GM19035 (cell line): Measurements from ENCODE around the gene PLXNB3.
"Not testable (repeated sequence)": the region's sequence is repeated elsewhere in the genome, so short reads cannot be mapped to it uniquely, and the experiment has no call there.

Experiments
- ATAC-seq: cut with Tn5 transposase; IDR thresholded peaks from one replicate; pipeline ENCODE4 v1.9.1; 2021; ENCODE audit not compliant: unreplicated experiment

The PLXNB3 gene

DNA sequence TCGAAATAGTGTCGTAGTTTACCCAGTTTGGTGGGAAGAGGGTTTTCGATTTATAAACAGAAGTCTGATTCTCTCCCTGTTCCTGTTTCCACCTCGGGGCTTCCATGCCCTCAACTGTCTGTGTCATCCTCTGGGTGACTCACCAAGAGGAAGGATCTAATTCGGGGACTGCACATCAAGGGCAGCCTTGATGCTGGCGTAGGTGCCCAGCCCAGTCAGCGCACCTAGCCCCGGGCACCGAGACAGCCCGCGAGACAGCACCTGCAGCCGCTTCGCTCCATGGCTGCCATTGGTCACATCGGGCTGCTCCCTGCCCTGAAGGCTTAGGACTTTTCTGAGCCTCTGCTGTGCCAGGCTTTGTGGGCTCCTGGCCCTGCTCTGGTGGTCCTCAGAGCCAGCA, 31.6 kb upstream of the PLXNB3 start:
- no peak for ATAC-seq

DNA sequence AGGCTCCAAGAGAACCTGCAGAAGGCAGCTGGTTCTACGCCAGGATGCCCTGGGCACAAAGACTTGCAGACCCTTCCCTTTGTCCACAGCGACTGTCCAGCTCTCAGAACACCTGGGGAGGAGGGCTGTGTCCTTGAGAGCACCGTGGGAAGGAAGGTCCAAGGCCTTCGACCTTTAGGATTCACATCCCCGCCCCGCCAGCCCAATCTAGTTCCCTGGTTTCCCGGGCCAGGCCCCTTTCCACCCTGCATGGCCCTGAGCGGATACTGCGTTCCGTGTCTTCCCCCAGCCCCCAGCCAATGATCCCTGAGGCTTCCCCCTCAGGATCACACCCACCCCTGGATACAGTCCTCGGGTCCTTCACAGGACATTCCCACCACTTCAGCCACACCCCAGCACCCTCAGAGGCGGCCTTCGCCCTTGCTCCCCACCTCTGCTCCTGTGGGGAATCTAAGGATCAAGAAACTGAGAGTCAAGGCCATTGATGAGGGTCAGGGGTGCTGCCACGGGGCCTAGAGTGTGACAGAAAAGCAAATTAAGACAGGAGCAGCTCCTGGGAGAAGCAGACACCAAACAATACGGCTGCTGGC, 30.3 kb upstream of the PLXNB3 start:
- ATAC-seq = no peak

DNA sequence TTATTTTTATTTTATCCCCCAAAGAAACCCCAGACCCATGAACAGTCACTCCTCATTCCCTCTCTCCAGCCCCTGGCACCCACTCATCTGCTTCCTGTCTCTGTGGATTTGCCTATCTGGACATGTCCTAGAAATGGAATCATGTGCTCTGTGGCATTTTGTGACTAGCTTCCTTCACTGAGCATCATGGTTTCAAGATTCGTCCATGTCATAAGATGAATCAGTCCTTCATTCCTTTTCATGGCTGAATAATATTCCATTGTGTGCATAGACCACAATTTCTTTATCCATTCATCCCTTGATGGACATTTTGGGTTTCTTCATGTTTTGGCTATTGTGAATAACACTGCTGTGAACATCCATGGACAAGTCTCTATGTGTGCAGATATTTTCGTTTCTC, 29.2 kb upstream of the PLXNB3 start:
- no peak for ATAC-seq

DNA sequence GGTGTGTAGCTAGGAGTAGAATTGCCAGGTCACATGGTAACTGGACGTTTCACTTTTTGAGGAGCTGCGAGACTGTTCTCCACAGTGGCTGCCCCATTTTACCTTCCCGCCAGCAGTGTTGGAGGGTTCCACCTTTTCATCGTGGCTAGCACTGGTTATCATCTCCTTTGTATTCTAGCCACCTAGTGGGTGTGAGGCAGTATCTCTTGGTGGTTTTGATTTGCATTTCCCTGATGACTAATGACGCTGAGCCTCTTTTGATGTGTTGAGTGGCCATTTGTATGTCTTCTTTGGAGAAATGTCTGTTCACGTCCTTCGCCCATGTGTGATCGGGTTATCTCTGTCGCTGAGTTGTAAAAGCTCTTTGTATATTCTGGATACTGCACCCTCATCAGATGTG, 28.8 kb upstream of the PLXNB3 start:
- no peak for ATAC-seq

DNA sequence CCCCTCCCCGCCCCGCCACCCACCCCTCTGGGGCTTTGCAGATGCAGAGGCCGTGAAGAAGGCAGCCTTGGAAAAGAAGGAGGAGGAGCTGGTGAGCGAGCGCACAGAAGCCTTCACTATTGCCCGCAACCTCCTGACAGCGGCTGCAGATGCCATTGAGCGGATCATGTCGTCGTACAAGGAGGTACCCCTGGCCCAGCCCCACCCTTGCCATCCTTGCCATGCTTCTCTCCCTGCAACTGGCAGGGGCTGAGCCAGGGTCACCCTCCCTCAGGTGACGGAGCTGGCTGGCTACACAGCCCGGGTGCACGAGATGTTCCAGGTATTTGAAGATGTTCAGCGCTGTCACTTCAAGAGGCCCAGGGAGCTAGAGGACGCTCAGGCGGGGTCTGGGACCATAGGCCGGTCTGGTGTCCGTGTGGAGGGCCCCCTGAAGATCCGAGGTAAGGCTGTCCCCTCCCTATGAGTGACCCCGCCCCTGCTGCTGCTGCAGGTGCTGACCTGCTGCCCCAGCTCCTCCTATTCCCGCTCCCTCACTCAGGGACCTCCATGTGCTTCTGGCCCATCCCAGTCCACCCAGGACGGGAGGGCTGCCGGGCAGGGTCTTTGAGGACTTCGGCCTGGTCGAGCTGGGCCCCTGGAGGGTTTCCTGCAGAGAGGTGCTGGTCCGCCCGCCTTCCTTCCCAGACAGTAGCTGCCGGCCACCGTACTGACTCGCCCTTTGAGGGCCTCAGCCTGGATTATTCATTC, 27.8 kb upstream of the PLXNB3 start:
- no peak for ATAC-seq

DNA sequence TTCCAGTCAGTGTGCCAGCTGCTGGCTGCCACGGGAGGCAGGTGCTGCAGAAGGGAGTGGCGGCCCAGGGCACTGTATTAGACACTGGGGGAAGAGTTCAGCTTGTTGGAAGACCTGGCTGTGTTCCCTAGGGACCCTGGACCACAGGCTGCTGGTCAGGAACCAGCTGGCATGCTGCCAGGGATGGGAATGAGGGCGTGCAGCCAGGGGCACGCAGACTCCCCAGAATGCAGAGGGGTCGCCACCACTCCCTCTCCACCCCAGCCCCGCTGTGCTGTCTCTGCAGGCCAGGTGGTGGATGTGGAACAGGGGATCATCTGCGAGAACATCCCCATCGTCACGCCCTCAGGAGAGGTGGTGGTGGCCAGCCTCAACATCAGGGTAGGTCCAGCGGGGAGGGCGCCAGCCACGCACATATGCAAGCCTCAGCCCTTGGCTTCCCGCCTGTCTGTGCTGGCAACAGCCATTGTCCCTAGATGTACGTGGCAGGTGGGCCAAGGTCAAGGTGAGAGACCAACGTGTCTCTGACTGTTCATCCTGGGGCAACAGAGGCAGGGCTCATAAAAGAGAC, 27.1 kb upstream of the PLXNB3 start:
- no peak for ATAC-seq

DNA sequence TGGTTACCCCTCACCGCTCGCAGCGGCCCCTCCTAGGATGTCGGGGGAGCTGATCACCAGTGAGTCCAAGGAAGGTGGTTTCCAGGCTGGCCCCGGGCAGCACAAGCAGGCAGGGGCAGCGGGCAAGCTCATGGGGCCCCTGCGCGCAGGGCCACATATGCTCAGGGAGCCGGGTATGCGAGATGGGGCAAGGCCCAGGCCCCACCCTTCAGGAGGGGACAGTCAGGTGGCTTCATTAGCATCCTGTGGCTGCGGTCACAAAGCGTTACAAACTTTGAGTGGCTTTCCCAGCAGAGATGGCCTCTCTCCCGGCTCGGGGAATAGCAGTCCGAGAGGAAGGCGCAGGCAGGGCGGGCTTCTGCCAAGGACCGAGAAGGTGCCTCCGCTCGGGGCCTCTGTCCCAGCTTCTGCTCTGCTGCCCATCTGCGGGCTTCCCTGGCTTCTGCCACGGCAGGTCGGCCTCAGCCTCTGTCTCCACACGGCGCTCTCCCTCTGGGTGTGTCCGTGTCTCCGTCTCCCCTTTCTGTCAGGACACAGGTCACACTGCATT, 25.9 kb upstream of the PLXNB3 start:
- no peak for ATAC-seq

DNA sequence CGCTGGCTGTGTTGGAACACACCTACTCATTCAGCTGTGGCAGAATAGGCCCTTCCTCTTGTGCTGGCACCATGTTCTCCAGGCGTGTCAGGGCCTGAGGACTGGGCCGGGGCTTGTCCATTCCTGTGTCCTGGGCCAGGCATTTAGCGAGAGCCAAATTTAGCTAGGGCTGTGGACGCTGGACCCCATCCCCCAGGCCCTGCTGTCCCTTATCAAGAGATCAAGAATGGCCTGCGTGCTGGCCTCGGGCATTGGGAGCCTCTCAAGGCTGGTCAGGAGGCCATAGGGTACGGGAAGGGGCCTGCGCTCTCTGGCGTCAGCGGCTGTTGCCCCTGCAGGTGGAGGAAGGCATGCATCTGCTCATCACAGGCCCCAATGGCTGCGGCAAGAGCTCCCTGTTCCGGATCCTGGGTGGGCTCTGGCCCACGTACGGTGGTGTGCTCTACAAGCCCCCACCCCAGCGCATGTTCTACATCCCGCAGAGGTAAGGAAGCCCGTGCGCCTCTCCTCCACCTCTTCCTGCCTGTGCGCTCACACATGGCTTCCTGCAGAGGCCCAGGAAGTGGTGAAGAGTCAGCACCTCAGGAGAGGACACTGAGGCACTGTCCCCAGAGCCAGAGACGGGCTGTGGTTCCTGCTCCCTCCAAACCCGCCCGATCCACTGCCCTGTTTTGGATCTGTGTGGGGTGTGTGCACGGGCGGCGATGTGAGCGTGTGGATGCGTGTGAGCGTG, 24.1 kb upstream of the PLXNB3 start:
- no peak for ATAC-seq

DNA sequence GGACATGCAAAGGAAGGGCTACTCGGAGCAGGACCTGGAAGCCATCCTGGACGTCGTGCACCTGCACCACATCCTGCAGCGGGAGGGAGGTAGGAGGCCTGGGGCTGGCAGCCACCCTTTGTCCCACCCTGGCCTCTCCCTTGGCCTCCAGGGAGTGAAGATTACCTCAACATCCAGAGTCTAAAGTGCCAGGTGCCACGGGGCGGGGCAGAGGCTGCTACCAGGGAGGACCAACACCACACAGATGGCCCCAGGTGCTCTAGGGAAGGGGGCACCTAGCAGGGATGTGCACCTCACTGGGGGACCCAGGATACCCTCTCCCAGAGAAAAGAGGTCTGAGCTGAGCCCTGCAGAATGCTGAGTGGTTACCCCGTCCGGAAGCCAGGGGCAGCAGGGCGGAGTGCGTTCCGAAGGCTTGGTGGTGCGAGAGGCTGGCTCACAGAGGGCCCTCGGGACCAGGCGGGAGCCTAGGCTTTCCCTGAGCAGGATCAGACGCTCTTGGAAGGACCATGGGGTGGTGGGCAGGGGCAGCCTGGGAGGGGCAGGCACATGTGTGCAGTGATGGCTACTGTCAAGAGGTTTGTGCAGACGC, 23.3 kb upstream of the PLXNB3 start:
- no peak for ATAC-seq

DNA sequence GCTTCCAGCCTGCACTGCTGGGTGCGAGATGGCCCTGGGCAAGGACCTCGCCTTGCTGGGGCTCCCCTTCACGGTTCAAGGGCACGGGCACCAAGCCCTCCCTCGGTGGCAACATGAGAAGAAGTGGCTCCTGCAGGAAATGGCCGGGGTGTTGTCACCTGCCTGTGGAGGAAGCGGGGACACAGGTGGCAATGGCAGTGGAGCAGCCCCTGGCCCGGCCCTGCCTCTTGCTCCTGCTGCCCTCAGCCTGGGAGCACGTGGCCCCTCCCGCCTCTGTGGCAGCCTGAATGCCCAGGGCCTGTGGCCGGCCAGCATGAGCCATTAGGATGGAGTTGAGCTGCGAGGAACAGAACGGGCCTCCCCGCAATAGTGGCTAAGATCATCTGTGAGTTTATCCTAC, 22.6 kb upstream of the PLXNB3 start:
- ATAC-seq = no peak

DNA sequence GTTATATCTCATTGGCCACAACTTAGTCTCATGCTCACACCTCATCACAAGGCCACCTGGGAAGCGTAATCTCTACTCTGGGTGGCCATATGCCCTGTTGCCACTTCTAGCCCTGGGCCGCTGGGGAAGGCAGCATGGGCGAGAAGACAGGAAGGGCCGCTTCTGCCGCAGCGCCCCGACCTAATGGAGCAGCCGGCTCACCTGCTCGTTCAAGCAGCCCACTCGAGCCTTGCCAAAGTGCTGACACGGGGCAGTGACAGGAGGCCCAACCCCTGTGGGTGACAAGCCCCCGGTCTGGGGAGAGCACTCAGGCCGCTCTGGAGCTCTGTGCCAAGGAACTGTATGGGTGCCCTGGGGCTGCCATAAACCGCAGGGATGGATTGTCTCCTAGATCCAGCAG, 21.9 kb upstream of the PLXNB3 start:
- ATAC-seq = not testable (repeated sequence)

DNA sequence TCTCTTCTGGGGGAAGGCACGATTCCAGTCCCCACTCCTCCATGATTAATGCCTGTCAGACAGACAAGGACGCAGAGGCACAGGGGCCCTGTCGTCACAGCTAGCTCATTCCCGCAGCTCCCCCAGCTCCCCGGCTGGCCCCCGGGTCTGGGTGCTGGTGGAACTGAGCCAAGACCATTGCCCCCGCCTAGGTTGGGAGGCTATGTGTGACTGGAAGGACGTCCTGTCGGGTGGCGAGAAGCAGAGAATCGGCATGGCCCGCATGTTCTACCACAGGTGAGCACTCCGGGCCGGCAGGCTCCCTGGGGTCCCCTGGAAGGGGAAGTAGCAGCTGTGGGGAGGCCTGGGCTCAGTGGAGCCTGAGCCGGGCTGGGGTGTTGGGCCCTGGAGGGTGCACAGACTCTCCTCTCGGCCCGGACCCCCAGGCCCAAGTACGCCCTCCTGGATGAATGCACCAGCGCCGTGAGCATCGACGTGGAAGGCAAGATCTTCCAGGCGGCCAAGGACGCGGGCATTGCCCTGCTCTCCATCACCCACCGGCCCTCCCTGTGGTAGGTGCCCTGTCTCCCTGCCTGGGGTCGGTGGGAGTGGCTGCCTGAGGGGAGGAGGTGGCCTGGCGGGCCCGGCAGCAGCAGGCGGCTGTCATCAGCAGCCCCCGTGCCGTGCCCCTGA, 21.1 kb upstream of the PLXNB3 start:
- ATAC-seq = not testable (repeated sequence)

DNA sequence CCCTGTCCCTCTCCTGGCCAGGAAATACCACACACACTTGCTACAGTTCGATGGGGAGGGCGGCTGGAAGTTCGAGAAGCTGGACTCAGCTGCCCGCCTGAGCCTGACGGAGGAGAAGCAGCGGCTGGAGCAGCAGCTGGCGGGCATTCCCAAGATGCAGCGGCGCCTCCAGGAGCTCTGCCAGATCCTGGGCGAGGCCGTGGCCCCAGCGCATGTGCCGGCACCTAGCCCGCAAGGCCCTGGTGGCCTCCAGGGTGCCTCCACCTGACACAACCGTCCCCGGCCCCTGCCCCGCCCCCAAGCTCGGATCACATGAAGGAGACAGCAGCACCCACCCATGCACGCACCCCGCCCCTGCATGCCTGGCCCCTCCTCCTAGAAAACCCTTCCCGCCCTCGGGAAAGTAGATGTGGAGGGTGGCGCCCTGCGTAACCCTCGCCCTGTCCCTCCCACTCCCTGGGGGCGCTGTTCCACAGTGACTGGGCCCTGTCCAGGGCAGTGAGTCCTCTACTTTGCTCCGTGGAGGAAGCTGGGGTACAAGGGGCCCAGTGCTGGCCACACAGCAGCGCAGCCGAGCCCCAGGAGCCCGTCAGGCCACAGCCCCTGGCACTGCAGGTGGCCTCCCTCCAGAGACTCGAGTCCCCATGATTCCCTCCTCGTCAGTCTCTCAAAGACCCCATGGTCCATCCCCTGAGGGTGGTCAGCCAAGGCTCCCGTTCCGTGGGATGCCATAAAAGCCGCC, 20.4 kb upstream of the PLXNB3 start:
- ATAC-seq = not testable (repeated sequence)

DNA sequence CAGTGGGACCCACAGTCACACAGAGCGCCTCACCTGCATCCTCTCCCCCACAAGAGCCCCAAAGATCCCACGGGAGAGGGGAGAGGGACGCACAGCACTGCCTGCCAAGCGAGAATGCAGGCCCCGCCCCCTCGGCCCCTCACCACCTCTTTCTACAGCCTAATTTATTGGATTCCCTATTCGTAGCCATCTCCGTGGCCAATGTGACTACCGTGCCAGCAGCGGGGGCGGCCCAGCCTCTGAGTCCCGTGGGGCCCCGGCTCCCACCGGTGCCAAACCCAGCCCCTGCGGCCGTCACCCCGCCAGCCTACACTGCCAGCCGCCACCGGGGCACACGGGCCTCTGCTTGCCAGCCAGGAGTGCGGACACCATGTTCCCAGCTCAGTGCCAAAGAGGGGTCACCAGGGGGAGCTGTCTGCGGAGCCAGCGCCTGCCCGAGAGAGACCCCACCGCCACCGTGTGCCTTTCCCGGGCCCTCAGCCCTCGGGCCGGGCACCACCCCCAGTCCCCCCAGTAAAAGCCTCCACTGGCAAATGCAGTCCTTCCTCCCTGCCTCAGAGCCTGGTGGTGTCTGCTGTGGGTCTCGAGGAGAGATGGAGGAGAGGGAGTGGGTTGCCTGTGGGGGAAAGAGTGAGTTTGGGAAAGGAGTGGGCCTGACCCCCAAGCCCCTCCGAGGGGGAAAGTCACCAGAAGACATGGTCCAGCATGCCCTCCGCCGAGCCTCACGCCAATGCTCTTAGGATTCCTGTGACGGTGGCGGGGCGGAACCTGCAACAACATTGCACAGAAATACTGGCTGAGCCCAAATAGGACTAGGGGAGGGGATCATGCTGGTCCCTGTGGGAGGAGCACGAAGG, 19.6 kb upstream of the PLXNB3 start:
- ATAC-seq = no peak

DNA sequence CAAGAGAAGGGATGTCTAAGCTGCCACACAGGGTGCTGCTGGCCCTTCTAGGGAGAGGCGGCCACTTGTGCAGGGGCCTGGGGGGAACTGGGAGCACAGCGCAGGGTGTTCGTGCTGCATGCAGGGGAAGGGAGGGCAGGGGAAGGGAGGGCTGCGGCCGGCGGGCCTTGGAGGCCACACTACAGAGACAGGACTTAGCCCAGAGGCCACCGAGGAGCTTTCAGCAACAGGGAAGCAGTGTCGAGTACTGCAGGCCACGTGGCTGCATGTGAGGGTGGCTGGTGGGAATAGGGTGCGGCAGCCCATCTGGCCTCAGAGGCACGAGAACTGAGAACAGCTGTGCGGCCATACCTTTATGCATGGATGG, 19.0 kb upstream of the PLXNB3 start:
- ATAC-seq = not testable (repeated sequence)

DNA sequence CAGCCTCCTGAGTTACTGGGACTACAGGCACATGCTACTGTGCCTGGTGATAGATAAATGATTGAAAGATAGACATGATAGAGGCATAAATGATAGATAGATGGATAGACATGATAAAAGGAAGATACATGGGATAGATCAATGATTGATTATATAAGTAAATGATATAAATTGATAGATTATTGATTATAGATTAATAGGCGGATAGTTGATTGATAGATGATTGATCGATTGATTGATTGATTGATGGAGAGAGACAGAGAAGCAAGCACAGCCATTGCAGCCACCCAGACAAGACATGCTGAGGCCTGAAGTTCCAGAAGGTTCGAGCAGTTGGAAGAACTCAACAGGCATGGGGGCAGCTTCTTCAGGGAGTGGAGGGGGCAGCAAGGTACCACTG, 17.7 kb upstream of the PLXNB3 start:
- no peak for ATAC-seq

DNA sequence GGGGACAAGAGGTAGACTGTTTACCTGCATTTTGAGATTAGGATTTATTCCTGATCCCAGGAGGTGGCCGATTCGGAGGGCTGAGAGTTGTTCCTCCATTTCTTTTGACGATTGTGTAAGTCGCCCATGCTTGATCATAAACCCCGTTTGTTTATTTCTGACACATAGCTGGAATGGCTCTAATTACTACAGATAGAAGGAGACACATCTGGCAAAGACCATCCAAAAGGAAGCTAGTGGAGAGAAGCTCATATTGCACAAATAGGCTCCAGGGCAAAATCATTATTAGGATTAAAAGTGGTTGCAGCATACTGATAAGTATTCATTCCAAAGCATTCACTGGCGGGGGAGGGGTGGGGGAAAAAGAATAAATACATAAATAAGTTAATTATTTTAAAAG, 17.1 kb upstream of the PLXNB3 start:
- not testable (repeated sequence) for ATAC-seq

DNA sequence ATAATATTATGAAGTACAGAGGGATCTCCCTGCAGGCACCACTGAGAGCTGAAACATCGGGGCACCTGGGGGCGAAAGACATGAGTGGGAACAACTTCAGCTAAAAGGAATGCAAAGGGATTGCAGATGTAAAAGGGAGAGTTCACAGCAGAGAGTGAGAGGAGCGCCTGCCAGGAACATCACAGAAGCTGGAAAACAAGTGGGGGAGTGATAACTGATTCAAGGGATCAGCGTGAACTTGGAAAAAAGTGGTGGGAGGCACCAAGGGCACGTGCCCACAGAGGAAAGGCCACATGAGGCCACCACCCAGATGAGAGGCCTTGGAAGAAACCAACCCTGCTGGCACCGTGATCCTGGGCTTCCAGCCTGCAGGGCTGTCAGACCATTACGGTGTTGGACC, 15.0 kb upstream of the PLXNB3 start:
- ATAC-seq = not testable (repeated sequence)

DNA sequence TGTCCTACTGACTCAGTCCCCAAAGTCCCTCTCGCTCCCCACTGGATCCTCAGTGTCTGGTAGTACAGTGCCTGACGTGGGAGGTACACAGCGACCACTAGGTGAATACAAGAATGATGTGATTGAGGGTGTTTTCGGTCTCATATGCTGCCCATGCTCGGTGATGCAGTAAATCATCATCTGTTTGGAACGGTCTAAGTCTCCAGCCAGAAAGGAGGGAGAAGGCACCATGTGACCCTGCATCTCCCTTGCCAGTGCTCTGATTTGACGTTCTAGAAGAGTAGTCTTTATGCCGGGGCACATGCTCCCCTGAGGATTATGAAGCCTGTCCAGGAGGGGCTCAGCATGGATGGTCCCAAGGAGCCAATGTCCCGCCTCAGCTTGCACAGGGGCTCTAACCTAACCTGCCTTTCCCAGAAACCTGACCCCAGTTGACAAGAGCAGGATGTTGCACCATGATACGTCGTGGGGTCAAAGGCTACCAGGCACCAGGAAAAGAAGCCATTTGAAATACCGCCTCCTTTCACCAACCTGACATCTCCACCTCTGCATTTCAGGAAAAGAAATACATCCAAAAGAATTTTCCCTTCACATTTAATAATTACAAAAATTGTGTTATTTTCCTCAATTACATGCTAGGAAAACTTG, 13.8 kb upstream of the PLXNB3 start:
- no peak for ATAC-seq
